Lower leg skin (tissue), 4 donors: Measurements from ENCODE around the gene PAH. TPM values are rescaled to one million over a fixed set of nuclear protein-coding genes. Genes with fewer than 3 reads are reported as not detected.

Experiments used
- DNase-seq, 2 donors: peaks; one replicate each; pipeline ENCODE4 v3.0.0-alpha.2; 2019; ENCODE audit warnings: low spot score in 2 of 2
- H3K4me3 ChIP-seq: fragments of 200-600 bp; sonication (generic); 2 replicates; pipeline ENCODE4 v1.5.1; 2017; ENCODE audit warnings: mild to moderate bottlenecking, low read depth; ENCODE audit not compliant: poor library complexity, severe bottlenecking
- POLR2A ChIP-seq, 2 donors: fragments of 450-650 bp; IDR thresholded peaks; one replicate each; pipeline ENCODE4 v1.6.1; 2016 to 2017; ENCODE audit warnings: antibody characterized with exemption in 2 of 2, mild to moderate bottlenecking in 1 of 2, moderate library complexity in 1 of 2
- WGBS, 2 donors: methylation state at CpG; one replicate each; pipeline ENCODE4 v1.1.5; 2018; 5-methylcytosine and 5-hydroxymethylcytosine counted together
- intact Hi-C: fragments of 100-400 bp; cut with DNase I; formaldehyde crosslinking; loops from one replicate; pipeline ENCODE4 v1.15.0; 2023; ENCODE audit warnings: low total_unique reads
- total RNA-seq, 4 donors: library from RNA; depleted of rRNA; stranded (reverse); fragments of >200 nt; gene quantifications; one replicate each; pipeline ENCODE4 v1.1.0, GENCODE V29; 2016
- TF ChIP-seq, protein P1 (sequence below), 3 donors: fragments of 450-650 bp; IDR thresholded peaks; one replicate each; pipeline ENCODE4 v1.5.1; 2016; ENCODE audit warnings: antibody characterized with exemption in 3 of 3, mild to moderate bottlenecking in 3 of 3, moderate library complexity in 2 of 3

The PAH gene
- total RNA-seq, 4 donors from 2014 or later = not detected

DNA sequence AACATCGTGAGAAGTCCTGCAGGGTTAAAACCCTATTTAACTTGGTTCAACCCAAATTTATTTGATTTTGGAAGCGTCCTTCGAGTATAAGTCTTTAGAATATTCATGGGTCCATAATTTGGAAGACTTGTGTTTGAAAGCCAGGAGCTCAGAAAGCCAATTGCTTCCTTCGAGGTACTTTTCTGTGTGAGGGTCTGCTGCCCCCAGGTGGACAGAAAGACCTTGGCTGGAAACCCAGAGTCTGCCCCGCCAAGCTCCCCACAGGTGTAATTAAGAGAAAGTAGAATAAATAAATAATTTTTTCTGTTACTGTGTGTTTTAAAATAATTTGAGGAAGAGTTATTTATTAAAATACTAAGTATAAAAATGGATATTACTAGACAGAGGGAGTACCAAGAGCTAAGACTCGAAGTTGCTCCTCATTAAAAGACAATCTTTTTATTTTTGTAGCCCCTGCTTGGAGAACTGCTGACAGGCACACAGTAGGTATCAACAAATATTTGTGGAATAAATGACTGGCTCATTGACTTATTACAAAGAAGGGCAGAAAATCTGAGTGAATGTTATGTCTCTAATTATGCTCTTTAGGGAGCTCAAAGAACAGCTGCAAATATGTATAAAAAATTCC lies 105.8 kb downstream of the PAH start:
- intact Hi-C loops = no loop called here
- H3K4me3 ChIP-seq = no peak overlapping the region
- 24 to 33% methylated on average over 6 of the region's 6 CpGs for WGBS, 2 donors
- DNase-seq = no peak
- TF ChIP-seq, protein P1, sequence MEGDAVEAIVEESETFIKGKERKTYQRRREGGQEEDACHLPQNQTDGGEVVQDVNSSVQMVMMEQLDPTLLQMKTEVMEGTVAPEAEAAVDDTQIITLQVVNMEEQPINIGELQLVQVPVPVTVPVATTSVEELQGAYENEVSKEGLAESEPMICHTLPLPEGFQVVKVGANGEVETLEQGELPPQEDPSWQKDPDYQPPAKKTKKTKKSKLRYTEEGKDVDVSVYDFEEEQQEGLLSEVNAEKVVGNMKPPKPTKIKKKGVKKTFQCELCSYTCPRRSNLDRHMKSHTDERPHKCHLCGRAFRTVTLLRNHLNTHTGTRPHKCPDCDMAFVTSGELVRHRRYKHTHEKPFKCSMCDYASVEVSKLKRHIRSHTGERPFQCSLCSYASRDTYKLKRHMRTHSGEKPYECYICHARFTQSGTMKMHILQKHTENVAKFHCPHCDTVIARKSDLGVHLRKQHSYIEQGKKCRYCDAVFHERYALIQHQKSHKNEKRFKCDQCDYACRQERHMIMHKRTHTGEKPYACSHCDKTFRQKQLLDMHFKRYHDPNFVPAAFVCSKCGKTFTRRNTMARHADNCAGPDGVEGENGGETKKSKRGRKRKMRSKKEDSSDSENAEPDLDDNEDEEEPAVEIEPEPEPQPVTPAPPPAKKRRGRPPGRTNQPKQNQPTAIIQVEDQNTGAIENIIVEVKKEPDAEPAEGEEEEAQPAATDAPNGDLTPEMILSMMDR (IDR thresholded peaks at IDR 0.05) = no peak
- TF ChIP-seq POLR2A (IDR thresholded peaks at IDR 0.05) = no peak

DNA sequence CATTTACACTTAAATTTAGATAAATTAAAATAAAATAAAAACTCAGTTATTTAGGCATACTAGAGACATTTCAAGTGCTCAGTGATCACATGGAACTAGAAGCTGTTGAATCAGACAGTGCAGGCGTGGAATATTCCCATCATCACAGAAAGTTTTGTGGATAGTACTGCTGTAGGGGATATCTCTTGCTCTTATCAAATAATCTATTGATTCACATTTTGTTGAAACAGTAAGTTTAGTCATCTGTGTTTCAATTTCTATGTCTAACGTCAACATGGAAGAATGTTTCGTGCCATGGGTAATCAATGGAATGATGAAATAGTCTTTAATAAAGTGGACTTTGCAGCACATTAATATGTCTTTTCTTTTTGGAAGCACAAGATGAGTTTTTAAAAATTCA lies 108.6 kb downstream of the PAH start:
- 85 to 88% methylated on average over 3 of the region's 3 CpGs for WGBS, 2 donors

DNA sequence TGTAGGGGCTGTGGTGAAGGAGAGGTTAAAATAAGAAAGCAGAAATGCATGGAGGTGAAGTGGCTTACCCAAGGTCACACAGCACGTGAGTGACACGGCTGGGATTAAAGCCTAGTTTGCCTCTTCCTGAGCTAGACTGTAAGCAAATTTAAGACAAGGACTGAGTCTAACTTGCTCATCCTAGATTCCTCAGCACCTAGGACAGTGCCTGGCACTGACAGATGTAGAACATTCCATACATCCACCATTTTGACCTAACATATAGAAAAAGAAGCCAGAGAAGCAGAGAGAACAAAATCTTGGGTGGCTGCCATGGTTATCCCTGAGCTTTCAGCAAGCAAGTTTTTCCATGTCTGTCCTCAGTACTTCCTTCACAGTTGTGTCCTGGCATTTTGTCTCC lies 110.5 kb downstream of the PAH start:
- TF ChIP-seq, protein P1 (IDR thresholded peaks at IDR 0.05) = no peak
- no peak for TF ChIP-seq POLR2A (IDR thresholded peaks at IDR 0.05)
- H3K4me3 ChIP-seq = no peak overlapping the region
- no peak for DNase-seq
- WGBS, 2 donors = 76 to 77% methylated on average over 2 of the region's 2 CpGs
- intact Hi-C loops = no loop called here

More for the DNA sequence above, 108.6 kb downstream of the PAH start:
- intact Hi-C loops = no loop called here
- DNase-seq = no peak
- no peak overlapping the region for H3K4me3 ChIP-seq
- TF ChIP-seq, protein P1 (IDR thresholded peaks at IDR 0.05) = no peak

DNA sequence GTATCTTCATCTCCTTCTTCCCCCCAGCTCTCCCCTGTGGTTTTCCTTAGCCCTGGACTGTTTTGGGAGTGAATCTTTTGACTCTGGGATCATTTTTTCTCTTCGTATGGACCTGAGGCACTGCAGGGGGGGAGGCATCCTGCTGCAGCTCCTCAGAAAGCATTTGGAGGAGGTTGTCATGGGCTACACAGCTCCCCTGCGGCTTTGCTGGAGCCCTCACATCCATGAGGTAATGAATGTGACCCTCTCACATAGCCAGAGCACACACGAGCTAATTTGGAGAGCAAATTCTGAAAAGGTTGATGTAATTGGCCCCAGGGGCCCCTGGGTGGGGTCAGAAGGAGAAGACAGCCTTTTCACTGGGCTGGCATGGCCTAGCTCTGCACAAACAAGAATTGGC lies 110.9 kb downstream of the PAH start:
- intact Hi-C loops = no loop called here
- no peak for DNase-seq
- WGBS, 2 donors = 20 to 51% methylated on average over 3 of the region's 3 CpGs
- H3K4me3 ChIP-seq = no peak overlapping the region
- TF ChIP-seq, protein P1 (IDR thresholded peaks at IDR 0.05) = no peak

DNA sequence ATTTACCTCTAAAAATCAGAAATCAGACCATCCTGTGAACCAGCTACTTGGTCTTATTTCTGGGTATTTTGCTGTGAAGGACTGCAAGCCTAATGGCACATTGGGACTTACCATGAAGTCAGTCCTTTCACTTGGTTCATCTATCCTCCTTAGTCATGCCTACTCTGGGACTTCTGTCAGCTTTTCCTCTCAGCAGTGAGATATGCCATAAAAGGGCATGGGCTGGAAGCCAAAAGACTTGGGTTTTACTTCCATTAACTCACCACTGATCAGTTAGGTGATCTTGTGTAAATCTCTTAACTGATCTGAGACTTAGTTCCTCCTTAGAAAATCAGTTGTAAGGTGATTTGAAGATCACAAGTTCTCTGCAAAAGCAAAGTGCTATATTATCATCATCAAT lies 116.5 kb downstream of the PAH start:
- intact Hi-C loops = no loop called here
- TF ChIP-seq, protein P1 (IDR thresholded peaks at IDR 0.05) = no peak
- TF ChIP-seq POLR2A (IDR thresholded peaks at IDR 0.05) = no peak
- no peak for DNase-seq

DNA sequence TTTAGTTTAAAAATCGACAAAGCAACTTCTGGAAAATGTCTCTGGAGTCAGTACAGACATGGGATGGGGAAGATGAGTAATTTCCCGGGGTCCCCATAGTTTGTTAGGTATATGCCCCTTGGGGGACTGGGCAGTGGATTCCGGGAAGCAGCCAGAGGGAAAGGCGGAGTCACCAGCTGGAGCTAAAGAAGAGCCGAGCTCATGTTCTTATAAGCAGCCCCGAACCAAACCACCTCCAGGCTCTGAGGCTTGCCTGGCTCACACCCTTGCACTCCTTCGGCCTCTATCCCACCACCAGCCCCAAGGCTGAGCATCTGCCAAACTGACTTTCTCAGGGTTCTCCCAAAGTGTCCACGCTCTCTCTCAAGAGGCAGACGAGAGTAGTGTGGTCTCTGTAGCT lies 117.8 kb downstream of the PAH start:
- no peak overlapping the region for H3K4me3 ChIP-seq
- intact Hi-C loops = no loop called here
- no peak for DNase-seq
- 63 to 65% methylated on average over 9 of the region's 9 CpGs for WGBS, 2 donors
- TF ChIP-seq, protein P1 (IDR thresholded peaks at IDR 0.05) = no peak
- no peak for TF ChIP-seq POLR2A (IDR thresholded peaks at IDR 0.05)

More for the DNA sequence above, 116.5 kb downstream of the PAH start:
- H3K4me3 ChIP-seq = no peak overlapping the region
